Measurements from ENCODE around the gene USP21. TPM values are rescaled to one million over a fixed set of nuclear protein-coding genes. Genes with fewer than 3 reads are reported as not detected.

Gene USP21
- total RNA-seq, 1 donor from 2014 or later = 38.1 TPM

- peaks cover 45% of the 10 kb centered on the region for H3K4me1 Mint-ChIP-seq
- ChIA-PET CTCF (interaction anchor here (1.9 kb wide), 1 partner anchor 27 kb away, joined by 8 read pairs; the partner anchor contains the start of gene TOMM40L), POLR2A (no interaction called here)
- ATAC-seq (ENCODE audit: low read depth) (no peak), DNase-seq (no peak)
- intact Hi-C loops (cut with micrococcal nuclease) = no loop called here
- H3K27me3 Mint-ChIP-seq = no peaks in the 10 kb centered on the region
- TF ChIP-seq, protein P1, sequence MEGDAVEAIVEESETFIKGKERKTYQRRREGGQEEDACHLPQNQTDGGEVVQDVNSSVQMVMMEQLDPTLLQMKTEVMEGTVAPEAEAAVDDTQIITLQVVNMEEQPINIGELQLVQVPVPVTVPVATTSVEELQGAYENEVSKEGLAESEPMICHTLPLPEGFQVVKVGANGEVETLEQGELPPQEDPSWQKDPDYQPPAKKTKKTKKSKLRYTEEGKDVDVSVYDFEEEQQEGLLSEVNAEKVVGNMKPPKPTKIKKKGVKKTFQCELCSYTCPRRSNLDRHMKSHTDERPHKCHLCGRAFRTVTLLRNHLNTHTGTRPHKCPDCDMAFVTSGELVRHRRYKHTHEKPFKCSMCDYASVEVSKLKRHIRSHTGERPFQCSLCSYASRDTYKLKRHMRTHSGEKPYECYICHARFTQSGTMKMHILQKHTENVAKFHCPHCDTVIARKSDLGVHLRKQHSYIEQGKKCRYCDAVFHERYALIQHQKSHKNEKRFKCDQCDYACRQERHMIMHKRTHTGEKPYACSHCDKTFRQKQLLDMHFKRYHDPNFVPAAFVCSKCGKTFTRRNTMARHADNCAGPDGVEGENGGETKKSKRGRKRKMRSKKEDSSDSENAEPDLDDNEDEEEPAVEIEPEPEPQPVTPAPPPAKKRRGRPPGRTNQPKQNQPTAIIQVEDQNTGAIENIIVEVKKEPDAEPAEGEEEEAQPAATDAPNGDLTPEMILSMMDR (IDR thresholded peaks at IDR 0.05) = no peak
- no peak within 1 kb of the TSS for H3K4me3 Mint-ChIP-seq
- peaks cover 11% of the 10 kb centered on the region for H3K36me3 Mint-ChIP-seq (ENCODE audit: low read depth)
- no peak within 1 kb of the TSS for H3K27ac Mint-ChIP-seq
- H3K9me3 Mint-ChIP-seq = no peaks in the 10 kb centered on the region
Measured at GRCh38 chr1:161198897-161199431, 39.7 kb downstream of the USP21 start, which contains the start of gene ADAMTS4. TSS of gene ADAMTS4 (minus strand) at chr1:161199054. CDS start at chr1:161198627, 427 bp downstream.

- DNase-seq (no peak), ATAC-seq (ENCODE audit: low read depth) (no peak)
- ChIA-PET CTCF (interaction anchor here (1.9 kb wide), 1 partner anchor 26 kb away, joined by 8 read pairs; the partner anchor contains the start of gene TOMM40L), POLR2A (no interaction called here)
- TF ChIP-seq, protein P1 (IDR thresholded peaks at IDR 0.05) = no peak
- Mint-ChIP-seq H3K27ac (no peak overlapping the region), H3K4me1 (peaks cover 46% of the 10 kb centered on the region), H3K9me3 (no peaks in the 10 kb centered on the region), H3K27me3 (no peaks in the 10 kb centered on the region), H3K36me3 (ENCODE audit: low read depth) (peaks cover 17% of the 10 kb centered on the region), H3K4me3 (no peak overlapping the region)
- intact Hi-C loops (cut with micrococcal nuclease) = no loop called here
Measured at GRCh38 chr1:161199506-161200139, 40.3 kb downstream of the USP21 start.

DNA sequence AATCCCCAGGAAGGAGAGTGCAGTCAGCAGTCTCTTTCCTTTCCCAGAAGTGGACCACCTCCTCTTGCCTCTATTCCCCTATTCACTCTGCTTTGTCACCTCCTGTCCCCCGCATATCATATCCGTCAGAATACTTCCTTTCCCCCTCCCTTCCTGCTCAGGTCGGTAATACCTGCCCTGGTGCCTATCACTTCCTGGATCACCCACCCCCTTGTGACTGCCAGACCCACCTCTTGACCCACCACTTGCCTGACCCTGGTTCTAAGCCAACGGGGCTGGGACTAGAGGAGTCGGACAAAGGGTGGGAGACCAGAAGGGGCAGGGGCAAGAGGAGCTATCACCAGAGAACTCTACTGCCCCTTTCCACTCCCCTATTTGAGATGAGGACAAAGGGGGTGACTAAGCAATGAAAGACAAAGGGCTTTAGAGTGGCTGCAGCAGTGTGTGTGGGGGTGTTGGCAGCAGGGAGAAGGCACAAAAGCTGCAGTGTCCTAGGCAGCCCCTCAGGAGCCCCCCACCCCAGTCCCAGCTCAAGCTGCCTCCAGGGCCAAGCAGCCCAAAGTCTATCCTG, 41.2 kb downstream of the USP21 start:
- H3K9me3 Mint-ChIP-seq = no peaks in the 10 kb centered on the region
- DNase-seq (no peak), ATAC-seq (ENCODE audit: low read depth) (no peak)
- H3K27me3 Mint-ChIP-seq = no peaks in the 10 kb centered on the region
- peaks cover 43% of the 10 kb centered on the region for H3K4me1 Mint-ChIP-seq
- H3K36me3 Mint-ChIP-seq (ENCODE audit: low read depth) = peaks cover 21% of the 10 kb centered on the region
- TF ChIP-seq, protein P1 (IDR thresholded peaks at IDR 0.05) = no peak
- intact Hi-C loops (cut with micrococcal nuclease) = no loop called here
- POLR2A ChIA-PET = interaction anchor here (0.5 to 3.4 kb wide), 4 partner anchors 8 to 34 kb away, joined by 4 to 30 read pairs (median 14); partner anchors contain the start of gene PPOX
- CTCF ChIA-PET = interaction anchor here (2.5 to 3.0 kb wide), 2 partner anchors 35 to 182 kb away, joined by 9 to 21 read pairs; partner anchors contain the start of gene PPOX
- no peak overlapping the region for H3K27ac Mint-ChIP-seq
- H3K4me3 Mint-ChIP-seq = no peak overlapping the region

GRCh38 chr1:161200992-161201835, 41.9 kb downstream of the USP21 start:
- Mint-ChIP-seq H3K4me1 (peaks cover 38% of the 10 kb centered on the region), H3K27me3 (no peaks in the 10 kb centered on the region), H3K9me3 (no peaks in the 10 kb centered on the region), H3K27ac (peak overlapping the region; percentile 94), H3K4me3 (peak overlapping the region; percentile 94), H3K36me3 (ENCODE audit: low read depth) (peaks cover 29% of the 10 kb centered on the region)
- TF ChIP-seq, protein P1 (IDR thresholded peaks at IDR 0.05) = no peak
- POLR2A ChIA-PET = interaction anchor here (0.5 to 3.4 kb wide), 27 partner anchors 9 to 199 kb away, joined by 3 to 43 read pairs (median 9); partner anchors contain the start of genes ARHGAP30, B4GALT3, DEDD and PPOX
- DNase-seq = no peak
- CTCF ChIA-PET = interaction anchor here (0.9 to 3.0 kb wide), 7 partner anchors 9 to 181 kb away, joined by 3 to 21 read pairs (median 9); partner anchors contain the start of genes APOA2, PPOX and TOMM40L
- intact Hi-C loops (cut with micrococcal nuclease) = loop anchor here (1.0 kb wide), 1 partner anchor 48 kb away; the partner anchor contains the start of gene UFC1
- ATAC-seq (ENCODE audit: low read depth) = no peak

All from activated B cell treated with CpG ODN at 0.5 μM for 24 hours (primary cell).